Cardiac fibroblast (primary cell): ENCODE data around the gene CAV2.

Source experiments
- DNase-seq, 2 donors: peaks; one replicate each; pipeline versions ENCODE4 v3.0.0 to v3.0.0-alpha.2; 2010; ENCODE audit warnings: low read depth in 2 of 2
- H3K4me3 ChIP-seq, 2 donors: replicated peaks in 1 of 2; 1 replicate in 1 of 2; 2 replicates in 1 of 2; pipeline ENCODE4 v1.5.1; 2011; ENCODE audit warnings: low read depth in 2 of 2, low read length in 2 of 2, mild to moderate bottlenecking in 2 of 2, moderate library complexity in 1 of 2
- TF ChIP-seq, protein P1 (sequence below): IDR thresholded peaks from one replicate; pipeline ENCODE4 v1.5.1; 2011; ENCODE audit warnings: low read depth, mild to moderate bottlenecking, low read length, inconsistent platforms

CAV2 gene

DNA sequence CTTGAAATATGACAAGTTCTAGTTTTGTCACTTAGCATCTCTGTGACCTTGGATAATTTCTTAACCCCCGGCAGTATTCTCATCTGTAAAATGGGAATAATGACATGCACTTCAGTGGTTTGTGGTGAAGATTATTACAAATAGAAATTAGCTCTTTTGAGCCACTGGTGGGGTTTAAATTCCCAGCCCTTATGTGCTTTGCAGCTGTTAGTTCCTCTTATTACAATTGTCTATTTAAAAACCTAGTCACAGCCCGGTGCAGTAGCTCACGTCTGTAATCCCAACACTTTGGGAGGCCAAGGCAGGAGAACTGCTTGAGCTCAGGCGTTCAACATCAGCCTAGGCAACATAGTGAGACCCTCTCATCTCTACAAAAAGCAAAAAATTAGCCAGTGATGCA, 55.4 kb downstream of the CAV2 start:
- DNase-seq, result no peak
- TF ChIP-seq, protein P1, sequence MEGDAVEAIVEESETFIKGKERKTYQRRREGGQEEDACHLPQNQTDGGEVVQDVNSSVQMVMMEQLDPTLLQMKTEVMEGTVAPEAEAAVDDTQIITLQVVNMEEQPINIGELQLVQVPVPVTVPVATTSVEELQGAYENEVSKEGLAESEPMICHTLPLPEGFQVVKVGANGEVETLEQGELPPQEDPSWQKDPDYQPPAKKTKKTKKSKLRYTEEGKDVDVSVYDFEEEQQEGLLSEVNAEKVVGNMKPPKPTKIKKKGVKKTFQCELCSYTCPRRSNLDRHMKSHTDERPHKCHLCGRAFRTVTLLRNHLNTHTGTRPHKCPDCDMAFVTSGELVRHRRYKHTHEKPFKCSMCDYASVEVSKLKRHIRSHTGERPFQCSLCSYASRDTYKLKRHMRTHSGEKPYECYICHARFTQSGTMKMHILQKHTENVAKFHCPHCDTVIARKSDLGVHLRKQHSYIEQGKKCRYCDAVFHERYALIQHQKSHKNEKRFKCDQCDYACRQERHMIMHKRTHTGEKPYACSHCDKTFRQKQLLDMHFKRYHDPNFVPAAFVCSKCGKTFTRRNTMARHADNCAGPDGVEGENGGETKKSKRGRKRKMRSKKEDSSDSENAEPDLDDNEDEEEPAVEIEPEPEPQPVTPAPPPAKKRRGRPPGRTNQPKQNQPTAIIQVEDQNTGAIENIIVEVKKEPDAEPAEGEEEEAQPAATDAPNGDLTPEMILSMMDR, result no peak
- H3K4me3 ChIP-seq, result no peak overlapping the region

DNA sequence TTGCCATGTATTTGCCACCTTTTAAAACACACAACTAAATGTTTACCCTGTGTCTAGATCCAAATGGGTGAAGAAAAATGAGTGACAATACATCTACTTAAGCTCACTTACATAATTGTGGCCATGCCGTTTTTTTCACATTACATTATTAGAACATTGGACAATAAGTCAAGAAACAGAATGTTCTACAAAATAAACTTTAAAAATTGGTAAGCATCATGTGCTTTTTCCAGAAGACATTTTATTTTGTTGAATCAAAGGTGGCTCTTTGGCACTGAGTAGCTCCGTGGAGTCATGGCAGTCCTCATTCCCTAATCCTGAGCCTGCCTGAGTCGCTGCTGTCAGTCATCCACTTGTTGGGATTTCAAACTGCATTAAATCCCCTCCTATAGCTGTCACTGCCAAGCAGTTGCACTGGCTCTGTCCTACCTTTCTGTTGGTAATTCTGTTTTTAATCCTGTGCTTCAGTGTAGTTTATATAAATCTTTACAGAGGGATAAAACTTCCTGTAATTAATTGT, 57.6 kb downstream of the CAV2 start:
- no peak overlapping the region for H3K4me3 ChIP-seq
- TF ChIP-seq, protein P1, result no peak
- no peak for DNase-seq

DNA sequence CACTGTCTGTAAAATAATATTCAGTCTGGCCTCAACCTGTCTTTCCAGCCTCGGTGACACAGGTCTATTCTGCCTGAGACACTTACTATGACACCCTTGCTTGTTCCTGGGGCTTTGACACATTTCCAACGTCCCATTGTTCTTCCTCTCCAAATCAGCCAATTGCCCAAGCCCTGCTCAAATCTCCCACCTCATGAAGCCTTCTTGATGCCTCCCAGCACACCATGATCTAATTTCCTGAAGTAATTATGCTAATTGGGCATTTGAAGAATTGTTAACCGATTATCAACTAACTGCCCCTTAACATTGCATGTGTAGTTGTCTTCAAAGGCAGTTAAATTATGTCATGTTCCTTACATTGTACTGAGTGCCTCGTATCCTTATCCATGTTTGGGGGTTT, 58.4 kb downstream of the CAV2 start:
- TF ChIP-seq, protein P1, result no peak
- DNase-seq, result no peak

More for the DNA sequence above, 58.4 kb downstream of the CAV2 start:
- H3K4me3 ChIP-seq, result no peak overlapping the region
